Choroid plexus epithelial cell (primary cell): ENCODE results near the gene CTIF.

Experiments
- DNase-seq: peaks from one replicate; pipeline ENCODE4 v3.0.0-alpha.2; 2010; ENCODE audit warnings: low read depth
- H3K4me3 ChIP-seq: 2 replicates; pipeline ENCODE4 v1.5.1; 2011; ENCODE audit warnings: low read depth, mild to moderate bottlenecking, control low read depth, low read length, moderate library complexity
- TF ChIP-seq, protein P1 (sequence below): conservative IDR thresholded peaks from 2 replicates; pipeline ENCODE4 v1.5.1; 2011; ENCODE audit warnings: low read depth, mild to moderate bottlenecking, control low read depth, inconsistent platforms, low read length, moderate library complexity

The CTIF gene

DNA sequence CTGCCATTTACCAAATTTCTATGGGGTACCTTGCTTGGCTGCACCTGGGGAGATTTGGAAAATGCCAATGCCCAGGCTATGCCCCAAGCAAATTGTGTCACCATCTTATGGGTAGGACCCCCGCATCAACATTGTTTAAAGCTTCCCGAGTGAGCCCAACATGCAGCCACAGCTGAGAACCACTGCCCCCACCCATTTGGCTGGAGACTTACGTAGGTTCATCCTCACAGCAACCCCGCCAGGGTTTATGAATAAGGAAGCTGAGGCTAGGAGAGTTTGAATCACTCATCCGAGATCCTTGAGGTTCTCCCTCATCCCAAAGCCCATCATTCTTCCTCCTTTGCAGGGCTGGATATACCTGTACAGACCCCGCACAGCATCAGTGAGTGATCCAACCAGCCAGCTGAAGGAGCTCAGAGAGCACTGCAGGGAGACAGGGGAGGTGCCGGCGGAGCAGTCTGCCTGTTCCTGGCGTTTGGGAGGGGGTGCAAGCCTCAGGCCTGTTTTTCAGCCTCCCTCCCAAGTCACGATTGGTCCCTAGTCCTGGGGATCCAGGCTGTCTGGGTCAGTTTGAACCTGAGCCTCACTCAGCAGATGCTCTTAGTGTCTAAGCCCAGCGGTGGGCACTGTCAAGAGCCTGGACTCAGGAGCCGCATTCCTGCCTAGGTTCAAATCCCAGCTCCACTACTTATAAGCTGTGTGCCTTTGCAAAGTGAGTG lies 247.1 kb downstream of the CTIF start:
- no peak for DNase-seq
- no peak overlapping the region for H3K4me3 ChIP-seq

DNA sequence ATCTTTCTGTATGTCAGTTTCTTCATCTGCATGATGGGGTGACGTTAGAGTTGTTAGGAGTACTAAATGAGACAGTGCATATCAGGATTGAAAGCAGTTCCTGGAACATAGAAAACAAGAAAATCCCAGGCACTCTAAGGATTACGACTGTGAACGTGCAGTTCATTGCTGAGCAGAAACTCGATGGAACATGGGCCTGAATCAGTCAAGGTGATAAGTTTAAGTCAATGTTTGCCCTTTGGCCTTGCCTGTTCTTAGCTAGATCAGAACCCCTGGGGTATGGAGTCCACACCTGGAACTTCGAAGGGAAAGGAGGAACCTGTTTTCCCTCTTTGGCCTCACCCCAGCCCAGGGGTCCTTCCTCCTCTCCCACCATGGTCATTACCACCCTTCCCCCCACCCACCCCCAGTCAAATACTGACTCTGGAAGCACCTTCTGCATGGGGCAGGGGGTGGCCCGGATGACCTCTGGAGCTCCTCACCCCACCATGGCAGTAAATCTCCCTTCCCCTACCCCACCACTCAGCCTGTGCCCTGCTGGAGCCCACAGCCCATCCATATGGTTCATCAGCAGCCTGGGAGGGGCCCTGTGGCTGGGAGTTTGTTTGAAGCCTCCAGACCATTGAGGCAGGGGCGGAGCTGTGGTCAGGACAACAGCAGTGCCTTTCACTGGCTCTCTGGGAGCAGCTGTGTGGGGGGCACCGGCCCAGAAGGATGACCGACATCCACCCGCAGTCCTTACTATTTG lies 247.8 kb downstream of the CTIF start:
- TF ChIP-seq, protein P1, sequence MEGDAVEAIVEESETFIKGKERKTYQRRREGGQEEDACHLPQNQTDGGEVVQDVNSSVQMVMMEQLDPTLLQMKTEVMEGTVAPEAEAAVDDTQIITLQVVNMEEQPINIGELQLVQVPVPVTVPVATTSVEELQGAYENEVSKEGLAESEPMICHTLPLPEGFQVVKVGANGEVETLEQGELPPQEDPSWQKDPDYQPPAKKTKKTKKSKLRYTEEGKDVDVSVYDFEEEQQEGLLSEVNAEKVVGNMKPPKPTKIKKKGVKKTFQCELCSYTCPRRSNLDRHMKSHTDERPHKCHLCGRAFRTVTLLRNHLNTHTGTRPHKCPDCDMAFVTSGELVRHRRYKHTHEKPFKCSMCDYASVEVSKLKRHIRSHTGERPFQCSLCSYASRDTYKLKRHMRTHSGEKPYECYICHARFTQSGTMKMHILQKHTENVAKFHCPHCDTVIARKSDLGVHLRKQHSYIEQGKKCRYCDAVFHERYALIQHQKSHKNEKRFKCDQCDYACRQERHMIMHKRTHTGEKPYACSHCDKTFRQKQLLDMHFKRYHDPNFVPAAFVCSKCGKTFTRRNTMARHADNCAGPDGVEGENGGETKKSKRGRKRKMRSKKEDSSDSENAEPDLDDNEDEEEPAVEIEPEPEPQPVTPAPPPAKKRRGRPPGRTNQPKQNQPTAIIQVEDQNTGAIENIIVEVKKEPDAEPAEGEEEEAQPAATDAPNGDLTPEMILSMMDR: no peak
- H3K4me3 ChIP-seq: no peak overlapping the region
- DNase-seq: no peak

More for the DNA sequence above, 247.1 kb downstream of the CTIF start:
- TF ChIP-seq, protein P1: no peak

DNA sequence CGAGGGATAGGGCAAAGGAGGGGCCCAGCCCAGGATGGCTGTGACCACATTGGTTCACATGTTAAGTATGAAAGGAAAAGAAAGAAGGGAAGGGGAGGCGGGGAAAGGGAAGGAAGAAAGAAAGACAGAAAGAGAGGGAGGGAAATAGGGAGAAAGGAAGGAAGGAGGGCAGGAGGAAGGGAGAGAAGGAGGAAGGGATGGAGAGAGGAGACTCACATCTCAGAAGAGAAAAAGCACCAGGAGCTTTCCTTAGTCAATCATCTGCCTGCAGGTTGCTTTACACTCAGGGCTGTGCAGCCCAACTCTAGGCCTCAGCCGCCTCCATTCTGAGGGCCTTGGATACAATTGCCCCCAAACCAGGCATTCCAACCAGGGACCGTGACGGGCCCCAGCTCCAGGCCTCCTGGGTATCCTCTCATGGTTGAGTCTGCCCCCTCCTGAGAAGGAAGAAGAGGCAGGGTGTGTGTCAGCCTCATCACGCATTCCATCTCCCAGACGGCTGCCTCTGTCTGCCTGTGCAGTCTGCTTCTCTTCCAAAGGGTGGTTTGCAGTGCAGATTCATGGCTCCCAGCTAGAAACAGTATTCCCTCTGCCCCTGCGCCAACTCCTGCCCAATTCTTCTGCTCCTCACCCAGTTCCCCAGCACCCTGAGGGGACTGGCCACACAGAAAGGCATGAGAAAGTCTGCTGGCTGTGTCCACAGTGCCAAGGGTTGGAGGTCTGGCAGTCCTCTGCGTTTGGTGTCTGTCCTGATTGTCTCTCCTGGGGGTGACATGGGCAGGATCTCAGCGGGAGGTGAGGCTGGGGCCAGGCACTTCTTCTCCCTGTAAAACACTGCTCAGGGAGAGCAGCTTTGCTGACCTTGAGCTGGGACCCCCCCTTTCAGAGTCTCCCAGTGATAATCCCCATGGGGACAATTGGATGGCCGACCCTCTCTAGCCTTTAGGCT lies 248.6 kb downstream of the CTIF start:
- TF ChIP-seq, protein P1: no peak
- H3K4me3 ChIP-seq: no peak overlapping the region
- DNase-seq: peak; percentile 73

DNA sequence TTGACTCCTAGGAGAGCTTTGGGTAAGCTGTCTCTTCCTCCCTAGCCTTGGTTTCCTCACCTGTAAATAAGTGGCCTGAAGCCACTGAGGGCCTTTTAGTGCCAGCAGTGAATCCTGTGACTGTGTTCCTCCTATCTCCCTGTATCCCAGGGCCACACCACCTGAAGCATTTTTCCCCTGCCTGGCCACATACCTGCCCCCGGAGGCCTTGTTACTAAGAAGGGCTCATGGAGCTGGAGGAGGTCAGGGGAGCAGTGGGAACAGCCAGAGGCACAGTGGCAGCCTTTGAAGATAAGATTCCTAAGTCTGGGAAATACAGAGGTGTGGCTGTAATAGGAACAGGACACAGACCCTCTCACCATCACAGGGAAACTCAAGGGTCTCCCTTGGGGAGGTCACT lies 249.5 kb downstream of the CTIF start:
- TF ChIP-seq, protein P1: no peak
- no peak overlapping the region for H3K4me3 ChIP-seq
- DNase-seq: no peak

DNA sequence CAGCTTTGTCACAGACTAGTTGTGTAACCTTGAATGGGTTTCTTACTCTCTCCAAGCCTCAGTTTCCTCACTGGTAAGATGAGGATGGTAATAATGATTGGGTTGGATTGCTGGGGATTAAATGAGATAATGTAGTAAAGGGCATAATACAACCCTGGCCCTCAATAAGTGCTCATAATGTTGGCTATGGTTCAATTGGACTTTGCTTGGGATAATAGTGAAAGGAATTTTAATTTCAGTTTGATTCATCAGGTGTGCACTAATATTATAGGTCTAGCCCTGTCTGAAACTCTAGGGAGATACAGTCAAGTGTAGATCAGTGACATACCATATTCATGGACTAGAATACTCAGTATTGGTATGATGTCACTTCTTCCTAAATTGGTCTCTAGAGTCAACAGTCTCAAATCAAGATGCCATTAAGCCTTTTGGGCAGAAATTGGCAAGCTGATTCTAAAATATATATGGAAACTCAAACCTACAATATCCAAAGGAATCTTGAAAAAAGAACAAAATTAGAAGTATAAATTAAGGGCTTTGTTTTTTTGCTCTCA lies 250.5 kb downstream of the CTIF start:
- no peak overlapping the region for H3K4me3 ChIP-seq
- DNase-seq: no peak
- TF ChIP-seq, protein P1: no peak

DNA sequence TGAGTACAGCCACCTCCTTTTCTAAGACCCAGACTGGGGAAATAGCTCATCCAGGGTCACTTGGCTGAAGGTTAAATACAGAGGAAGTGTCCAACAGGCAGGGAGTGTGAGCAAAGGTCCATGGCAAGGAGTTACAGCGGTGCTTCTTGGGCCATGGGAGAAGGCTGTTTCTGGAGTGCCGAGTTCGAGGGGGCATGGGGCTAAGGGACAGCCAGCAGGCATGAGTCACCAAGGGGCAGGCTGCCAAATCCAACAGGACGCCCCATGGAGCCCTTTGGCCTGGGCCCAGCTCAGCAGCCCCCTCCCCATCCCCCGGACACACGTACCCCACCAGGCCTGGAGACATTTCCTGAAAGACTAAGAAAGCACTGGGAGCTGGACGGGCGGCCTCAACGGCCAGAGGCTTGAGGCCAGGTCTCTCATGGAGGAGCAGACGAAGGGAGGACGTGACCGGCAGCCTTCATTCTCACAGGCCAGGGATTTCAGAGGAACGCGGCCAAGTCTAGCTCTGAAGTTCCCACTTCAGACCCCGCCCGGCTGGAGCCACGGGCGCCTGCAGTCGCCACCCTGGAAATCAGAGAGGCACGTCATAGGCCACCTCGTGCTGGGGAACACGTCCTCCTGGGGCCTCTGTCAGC lies 251.5 kb downstream of the CTIF start:
- no peak overlapping the region for H3K4me3 ChIP-seq
- DNase-seq: peak; percentile 81
- TF ChIP-seq, protein P1: no peak
